Stimulated activated CD4-positive, alpha-beta T cell treated with anti-CD3 and anti-CD28 coated beads, Interleukin-2, amount 100 ng/mL, for 48 hours (primary cell): Measurements from ENCODE around the gene CSTPP1.
"Not testable (repeated sequence)": the region's sequence is repeated elsewhere in the genome, so short reads cannot be mapped to it uniquely, and the experiment has no call there.

ENCODE experiments used
- DNase-seq, 2 donors: peaks; one replicate each; pipeline ENCODE4 v3.0.0-alpha.2; 2020

Gene CSTPP1

GRCh38 chr11:47185305-47186075 lies 248.9 kb downstream of the CSTPP1 start:
- DNase-seq: no peak

- peak in 1 of 2 donors; percentile 31 for DNase-seq
These were observed 249.6 kb downstream of the CSTPP1 start, which contains the start of gene PACSIN3 for GRCh38 chr11:47186076-47186699. PACSIN3 (minus strand) TSS chr11:47186434; CDS start chr11:47182727, 3,707 bp downstream.

GRCh38 chr11:47186700-47187695 lies 250.4 kb downstream of the CSTPP1 start:
- DNase-seq: peak; percentile 34 to 37

- DNase-seq: no peak
These were observed 251.2 kb downstream of the CSTPP1 start for GRCh38 chr11:47187723-47188122.

GRCh38 chr11:47188259-47188658 lies 251.7 kb downstream of the CSTPP1 start:
- DNase-seq: no peak

- DNase-seq: no peak
These were observed 252.7 kb downstream of the CSTPP1 start for GRCh38 chr11:47189100-47189834.

GRCh38 chr11:47191137-47191536 lies 254.6 kb downstream of the CSTPP1 start:
- DNase-seq: not testable (repeated sequence)

- DNase-seq: no peak
These were observed 255.6 kb downstream of the CSTPP1 start for GRCh38 chr11:47192111-47192510.

- not testable (repeated sequence) for DNase-seq
These were observed 261.6 kb downstream of the CSTPP1 start for GRCh38 chr11:47198161-47198560.

GRCh38 chr11:47201015-47201414 lies 264.5 kb downstream of the CSTPP1 start:
- DNase-seq: no peak

- no peak for DNase-seq
These were observed 266.0 kb downstream of the CSTPP1 start for GRCh38 chr11:47202576-47202975.

GRCh38 chr11:47204637-47204989 lies 268.1 kb downstream of the CSTPP1 start:
- no peak for DNase-seq

GRCh38 chr11:47206577-47206976 lies 270.0 kb downstream of the CSTPP1 start:
- DNase-seq: not testable (repeated sequence)

GRCh38 chr11:47207459-47207858 lies 270.9 kb downstream of the CSTPP1 start:
- no peak for DNase-seq

- not testable (repeated sequence) for DNase-seq
These were observed 271.5 kb downstream of the CSTPP1 start for GRCh38 chr11:47208008-47208552.

- no peak for DNase-seq
These were observed 272.1 kb downstream of the CSTPP1 start for GRCh38 chr11:47208628-47209027.
